GM12865 (cell line): ENCODE measurements around the gene SIGLEC9.

Source experiments
- DNase-seq: peaks from one replicate; pipeline ENCODE4 v3.0.0; 2010; ENCODE audit warnings: low read depth
- H3K4me3 ChIP-seq: 2 replicates; pipeline ENCODE4 v1.5.1; 2011; ENCODE audit warnings: mild to moderate bottlenecking, low read depth, low read length, control low read depth
- CTCF ChIP-seq: IDR thresholded peaks from 2 replicates; pipeline ENCODE4 v1.5.1; 2011; ENCODE audit warnings: low read length, control low read depth, low read depth, inconsistent platforms; ENCODE audit not compliant: insufficient read depth; ENCODE audit errors: missing control alignments

Gene SIGLEC9

GRCh38 chr19:51136851-51137551 lies 12.3 kb downstream of the SIGLEC9 start:
- no peak overlapping the region for H3K4me3 ChIP-seq
- no peak for TF ChIP-seq CTCF
- DNase-seq: no peak

- no peak for TF ChIP-seq CTCF
- DNase-seq: no peak
- no peak overlapping the region for H3K4me3 ChIP-seq
Measured at GRCh38 chr19:51137792-51138425, 13.2 kb downstream of the SIGLEC9 start.

- DNase-seq: no peak
- no peak for TF ChIP-seq CTCF
- H3K4me3 ChIP-seq: no peak overlapping the region
Measured at GRCh38 chr19:51138549-51138979, 13.9 kb downstream of the SIGLEC9 start.

- H3K4me3 ChIP-seq: no peak overlapping the region
- DNase-seq: no peak
- TF ChIP-seq CTCF: no peak
Measured at GRCh38 chr19:51139299-51140014, 14.8 kb downstream of the SIGLEC9 start.

GRCh38 chr19:51140441-51140840 lies 15.7 kb downstream of the SIGLEC9 start:
- no peak overlapping the region for H3K4me3 ChIP-seq
- no peak for DNase-seq
- TF ChIP-seq CTCF: no peak

GRCh38 chr19:51141181-51141580 lies 16.5 kb downstream of the SIGLEC9 start:
- DNase-seq: no peak
- no peak overlapping the region for H3K4me3 ChIP-seq
- TF ChIP-seq CTCF: no peak
